Middle frontal gyrus (tissue), 1 donor: ENCODE measurements around the gene NDP.

Source experiments
- DNase-seq: peaks from one replicate; pipeline ENCODE4 v3.0.0-alpha.2; 2015; ENCODE audit warnings: low spot score; ENCODE audit errors: extremely low spot score

Gene NDP

GRCh38 chrX:43973249-43974099, at the start of gene NDP:
Gene NDP (minus strand): TSS chrX:43973390. CDS start chrX:43958645, 14,745 bp downstream.
- DNase-seq: no peak

DNA sequence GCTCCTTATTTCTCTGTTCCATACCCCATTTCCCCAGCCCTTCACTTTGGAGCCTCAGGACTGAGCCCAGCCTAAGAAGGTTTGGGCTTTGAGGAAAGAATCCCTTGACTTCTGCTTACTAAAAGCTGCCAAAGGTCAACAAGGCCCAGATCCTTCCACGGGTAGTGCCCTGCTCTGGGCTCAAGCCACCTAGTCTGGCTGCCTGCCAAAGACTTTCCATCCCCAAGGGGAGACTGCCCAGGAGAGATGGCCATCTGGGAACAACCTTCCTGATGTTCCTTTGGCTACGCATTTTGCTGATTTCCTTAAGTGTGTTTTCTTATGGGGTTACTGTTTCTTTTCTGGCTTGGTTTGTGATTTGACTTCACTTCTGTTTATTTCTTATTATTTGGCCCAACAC, 49.8 kb upstream of the NDP start:
- DNase-seq: no peak

DNA sequence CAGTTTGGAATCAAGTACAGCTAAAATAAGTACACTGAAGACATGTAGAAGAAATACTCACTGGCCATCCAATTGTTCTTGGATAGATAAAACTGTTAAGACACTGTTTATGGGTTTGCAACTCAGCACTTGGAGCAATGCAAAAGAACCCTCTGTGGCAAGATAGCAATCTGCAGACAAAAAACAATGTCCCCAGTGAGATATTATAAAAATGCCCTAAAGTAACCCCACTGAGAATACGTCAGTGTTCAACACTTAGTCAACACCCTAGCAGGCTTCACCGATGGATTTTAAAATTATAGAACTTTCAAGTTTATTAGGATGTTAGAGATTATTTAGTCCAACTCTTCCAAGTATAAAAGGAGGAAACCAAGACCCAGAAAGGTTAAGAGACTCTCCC, 47.5 kb upstream of the NDP start:
- DNase-seq: no peak

GRCh38 chrX:44019911-44020310, 46.7 kb upstream of the NDP start:
- DNase-seq: no peak

- no peak for DNase-seq
Observed at GRCh38 chrX:44017676-44018075, 44.5 kb upstream of the NDP start.

GRCh38 chrX:44016906-44017305, 43.7 kb upstream of the NDP start:
- no peak for DNase-seq

GRCh38 chrX:44012484-44013096, 39.4 kb upstream of the NDP start:
- DNase-seq: no peak

GRCh38 chrX:44011506-44011905, 38.3 kb upstream of the NDP start:
- no peak for DNase-seq

GRCh38 chrX:44010626-44011025, 37.4 kb upstream of the NDP start:
- no peak for DNase-seq

GRCh38 chrX:44006081-44006480, 32.9 kb upstream of the NDP start:
- DNase-seq: no peak

DNA sequence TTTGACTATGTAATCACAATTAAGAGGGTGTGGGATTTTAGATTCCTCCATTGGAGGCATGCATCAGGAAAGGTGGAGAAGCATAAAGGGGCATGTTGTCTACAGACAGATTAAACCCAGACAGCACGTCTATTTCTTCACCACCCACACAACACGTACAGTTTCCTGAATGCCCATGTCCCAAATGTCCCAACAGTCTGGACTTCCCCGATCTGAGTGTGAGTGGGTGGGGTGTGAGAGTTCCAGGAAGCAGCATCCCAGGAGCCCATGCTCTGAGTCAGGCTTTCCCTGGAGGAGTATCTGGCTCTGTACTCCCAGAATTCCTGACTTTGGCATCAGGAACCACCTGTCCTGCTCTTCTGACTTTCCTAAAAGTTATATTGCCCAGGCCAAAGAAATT, 30.8 kb upstream of the NDP start:
- no peak for DNase-seq

GRCh38 chrX:44002567-44002966, 29.4 kb upstream of the NDP start:
- DNase-seq: no peak

DNA sequence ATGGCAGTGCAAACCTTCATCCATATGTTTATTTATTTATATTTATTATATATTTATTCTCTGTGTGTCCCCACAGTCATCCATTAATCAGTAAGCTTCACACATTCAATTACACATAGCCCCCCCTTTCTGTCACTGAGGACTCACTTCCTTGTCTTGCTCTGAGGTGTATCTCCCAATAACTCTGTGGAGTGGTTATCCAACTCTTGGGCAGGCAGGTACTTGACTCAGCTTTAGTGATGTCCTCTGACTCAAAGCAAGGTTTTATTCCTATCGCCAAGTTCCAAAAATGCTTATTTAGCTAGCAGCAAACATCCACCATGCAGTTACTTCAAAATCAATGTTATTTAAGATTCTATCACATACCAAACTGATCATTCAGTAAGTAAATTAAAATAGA, 25.2 kb upstream of the NDP start:
- no peak for DNase-seq

- no peak for DNase-seq
Observed at GRCh38 chrX:43996491-43996890, 23.3 kb upstream of the NDP start.

DNA sequence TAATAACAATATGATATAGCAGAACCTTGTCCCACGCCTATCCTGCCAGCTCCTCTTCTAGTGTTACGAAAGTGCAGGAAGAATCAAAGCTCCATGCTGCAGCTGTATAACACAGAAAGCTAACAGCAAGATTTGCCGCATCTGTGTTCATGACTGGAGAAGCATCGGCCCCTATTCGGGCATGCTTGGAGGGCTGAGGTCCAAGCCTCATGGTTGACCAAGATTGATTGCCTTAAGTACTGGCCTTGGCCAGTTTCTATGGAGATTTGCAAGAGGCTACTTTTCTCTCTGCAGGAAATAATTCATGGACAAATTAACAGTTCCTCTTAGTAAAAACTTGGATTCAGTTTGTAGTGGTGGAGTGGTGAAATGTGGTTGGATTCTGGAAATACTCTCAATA, 12.9 kb upstream of the NDP start:
- DNase-seq: no peak

DNA sequence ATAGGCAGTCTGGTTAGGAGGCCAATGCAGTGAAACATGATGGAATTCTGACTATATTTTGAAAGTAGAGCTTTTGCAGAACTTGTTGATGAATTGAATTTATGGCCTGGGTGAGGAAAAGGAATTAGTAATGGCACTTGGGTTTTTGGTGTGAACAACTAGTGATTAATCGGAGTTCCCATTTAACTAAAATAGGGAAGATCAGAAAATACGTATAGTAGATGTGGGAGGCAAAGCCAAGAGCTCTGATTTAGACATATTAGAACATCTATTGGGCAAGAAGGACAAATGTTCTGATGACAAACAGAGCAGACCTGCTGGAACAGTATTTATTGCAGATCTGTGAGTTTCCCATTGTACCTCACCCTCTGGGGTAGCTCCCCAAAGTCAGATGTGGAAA, 12.3 kb upstream of the NDP start:
- DNase-seq: no peak

DNA sequence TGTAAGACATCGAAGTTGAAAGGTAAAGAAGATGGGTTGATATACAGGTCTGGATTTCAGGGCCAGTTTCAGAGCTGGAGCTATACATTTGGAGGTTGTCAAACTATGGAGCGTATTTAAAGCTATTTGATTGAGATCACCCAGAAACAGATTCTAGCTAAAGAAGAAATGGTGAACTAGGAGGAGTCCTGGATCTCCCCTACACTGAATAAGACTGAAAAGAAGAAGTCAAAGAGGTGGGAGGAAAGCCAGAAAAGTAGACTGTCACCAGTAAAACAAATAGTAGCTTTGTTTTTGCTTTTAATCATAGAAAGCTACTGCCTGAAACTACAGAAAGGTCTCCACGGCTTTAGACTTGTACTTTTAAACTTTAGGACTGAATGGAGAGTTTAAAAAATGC, 5.0 kb upstream of the NDP start:
- DNase-seq: no peak

DNA sequence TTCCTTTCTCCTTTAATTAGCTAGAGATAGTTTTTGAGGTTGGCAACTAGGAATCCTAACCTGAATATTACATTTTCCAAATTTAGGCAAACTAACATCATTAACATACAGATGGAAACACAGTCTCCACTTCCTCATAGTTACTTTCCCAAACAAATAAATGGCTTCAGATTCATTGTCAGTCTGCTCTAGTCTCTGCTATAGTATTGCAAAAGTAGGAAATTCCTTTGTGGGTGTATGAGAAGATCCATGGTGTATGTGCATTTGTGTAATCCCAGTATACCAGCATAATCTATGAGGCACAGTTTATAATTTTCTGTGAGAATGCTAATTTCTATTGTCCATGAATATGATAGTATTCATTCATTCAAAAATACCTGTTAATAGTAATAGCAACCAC, 3.0 kb upstream of the NDP start:
- no peak for DNase-seq

- no peak for DNase-seq
Observed at GRCh38 chrX:43975796-43976195, 2.6 kb upstream of the NDP start.

DNA sequence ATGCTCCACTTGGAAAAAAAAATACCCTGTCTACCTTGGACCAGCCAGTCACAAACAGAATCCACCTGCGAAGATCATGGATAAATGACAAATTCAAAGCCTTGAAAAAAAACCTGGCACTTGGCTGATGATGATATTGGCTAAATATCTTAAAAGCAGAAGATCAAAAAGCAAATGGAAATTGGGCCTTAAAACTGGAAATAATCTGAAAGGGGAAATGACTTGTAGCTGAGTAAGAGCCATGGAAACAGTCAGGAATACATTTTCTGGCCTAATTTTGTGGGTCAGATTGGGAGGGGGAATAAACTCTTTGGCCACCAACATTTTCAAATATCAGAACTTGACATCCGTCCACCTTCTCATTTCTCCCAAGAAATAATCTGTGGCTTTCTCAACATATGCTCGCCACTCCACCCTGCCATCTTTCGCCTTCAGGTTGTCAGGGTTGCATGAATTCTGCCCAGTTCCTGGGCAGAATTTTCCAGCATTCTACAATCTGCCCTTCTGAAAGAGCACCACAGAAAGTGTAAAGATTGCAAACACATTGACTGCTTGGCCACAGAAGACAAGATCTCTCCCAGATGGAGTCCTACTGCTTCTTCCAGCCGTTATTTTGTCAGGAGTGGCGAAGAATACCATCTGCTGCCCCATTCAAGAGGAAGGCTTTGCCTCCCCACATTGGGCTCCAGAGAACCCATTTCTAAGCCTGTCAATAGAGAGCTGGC, 1.7 kb upstream of the NDP start:
- DNase-seq: no peak

DNA sequence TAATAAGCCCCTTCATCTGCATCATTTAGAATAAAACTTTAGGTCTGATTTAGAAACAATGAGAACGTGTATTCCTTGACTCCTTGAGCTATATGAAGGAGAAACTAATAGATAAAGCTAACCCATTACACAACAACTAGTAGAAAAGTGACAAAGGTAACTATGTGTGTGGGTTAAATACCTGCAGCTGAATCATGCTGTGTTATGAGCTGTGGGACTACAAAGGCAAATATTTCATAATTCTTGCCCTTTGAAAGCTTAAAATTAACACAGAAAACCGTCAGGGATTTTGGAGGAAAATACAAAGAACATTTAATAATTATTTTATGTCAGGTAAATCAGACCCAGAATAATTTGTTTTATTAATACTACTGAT, 898 bp upstream of the NDP start:
- no peak for DNase-seq
